CD4-positive, alpha-beta T cell treated with Interleukin-6 for 4 hours (primary cell): ENCODE measurements around the gene MKNK2.

ENCODE experiments used
- DNase-seq: peaks from one replicate; pipeline ENCODE4 v3.0.0-alpha.2; 2020; ENCODE audit warnings: mixed read lengths

The MKNK2 gene

DNA sequence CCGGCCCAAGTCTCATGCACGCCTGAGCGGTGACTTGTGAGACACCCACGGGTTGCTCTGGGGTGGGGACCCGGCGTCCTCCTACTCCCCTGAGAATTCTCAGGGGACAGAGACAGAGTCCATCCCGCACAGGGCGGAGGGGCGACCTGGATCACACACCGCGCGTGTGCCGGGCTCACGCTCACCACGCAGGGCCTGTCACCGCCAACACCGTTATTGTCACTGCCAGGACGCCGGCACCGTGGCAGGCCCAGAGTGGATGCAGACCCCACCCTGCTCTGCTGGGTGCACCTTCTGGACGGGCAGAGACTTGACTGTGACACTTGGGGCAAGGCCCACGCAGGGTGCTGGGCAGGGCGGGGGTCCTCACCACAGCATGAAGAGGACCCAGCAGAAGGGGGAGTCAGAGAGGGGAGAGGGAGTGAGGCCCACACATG is 28.8 kb upstream of the MKNK2 start:
- DNase-seq: no peak

- DNase-seq: no peak
These were observed 28.2 kb upstream of the MKNK2 start for GRCh38 chr19:2079076-2079864.

DNA sequence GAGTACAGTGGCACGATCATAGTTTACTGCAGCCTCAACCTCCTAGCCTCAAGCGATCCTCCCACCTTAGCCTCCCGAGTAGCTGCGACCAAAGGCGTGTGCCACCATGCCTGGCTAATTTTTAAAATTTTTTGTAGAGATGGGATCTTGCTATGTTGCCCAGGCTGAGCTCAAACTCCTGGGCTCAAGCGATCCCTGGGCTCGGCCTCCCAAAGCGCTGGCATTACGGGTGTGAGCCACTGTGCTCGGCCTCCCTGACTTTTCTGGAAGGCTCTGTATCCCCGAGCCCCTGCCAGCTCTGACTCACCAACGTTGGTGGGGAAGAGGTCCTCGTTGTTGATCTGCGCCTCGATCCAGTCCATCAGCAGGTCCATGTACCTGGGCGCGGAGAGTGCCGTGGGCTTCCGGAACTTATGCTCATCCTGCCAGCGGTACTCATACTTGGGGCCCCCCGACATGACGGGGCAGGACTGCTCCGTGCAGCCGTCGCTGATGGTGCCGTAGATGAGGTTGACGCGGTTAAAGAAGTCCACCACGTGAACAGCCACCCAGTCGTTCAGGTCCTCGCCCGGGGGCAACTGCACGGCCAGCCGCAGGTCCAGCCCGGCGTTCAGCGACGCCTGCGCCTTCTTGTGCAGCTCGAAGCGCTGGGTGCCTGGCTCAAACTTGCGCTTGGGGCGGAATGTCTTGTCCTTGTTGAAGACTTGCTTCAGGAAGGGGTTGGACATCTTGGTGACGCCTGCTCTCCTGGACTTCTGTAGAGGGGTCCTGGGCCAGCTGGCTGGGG is 27.0 kb upstream of the MKNK2 start:
- no peak for DNase-seq

GRCh38 chr19:2077398-2077797 is 26.4 kb upstream of the MKNK2 start:
- DNase-seq: no peak

DNA sequence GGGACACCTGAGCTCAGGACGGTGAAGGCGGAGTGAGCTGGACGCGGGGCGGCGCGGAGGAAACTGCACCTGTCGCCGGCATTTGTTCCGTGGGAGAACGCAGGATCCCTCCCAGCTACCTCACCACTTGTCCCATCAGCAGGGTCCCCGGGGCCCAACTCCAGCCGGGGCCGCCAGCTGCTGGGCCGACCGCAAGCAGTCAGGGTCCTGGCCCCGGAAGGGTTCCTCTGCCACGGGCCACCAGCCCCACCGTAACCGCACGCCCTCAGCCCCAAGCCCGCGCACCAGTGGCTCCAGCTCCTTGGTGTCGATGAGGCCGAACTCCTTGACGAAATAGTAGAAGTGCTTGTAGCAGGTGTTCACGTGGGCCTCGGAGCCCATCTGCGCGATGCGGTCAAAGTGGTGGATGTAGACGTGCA is 25.5 kb upstream of the MKNK2 start:
- no peak for DNase-seq

- DNase-seq: no peak
These were observed 21.9 kb upstream of the MKNK2 start for GRCh38 chr19:2072757-2073551.

- DNase-seq: no peak
These were observed 20.1 kb upstream of the MKNK2 start for GRCh38 chr19:2070986-2071673.

DNA sequence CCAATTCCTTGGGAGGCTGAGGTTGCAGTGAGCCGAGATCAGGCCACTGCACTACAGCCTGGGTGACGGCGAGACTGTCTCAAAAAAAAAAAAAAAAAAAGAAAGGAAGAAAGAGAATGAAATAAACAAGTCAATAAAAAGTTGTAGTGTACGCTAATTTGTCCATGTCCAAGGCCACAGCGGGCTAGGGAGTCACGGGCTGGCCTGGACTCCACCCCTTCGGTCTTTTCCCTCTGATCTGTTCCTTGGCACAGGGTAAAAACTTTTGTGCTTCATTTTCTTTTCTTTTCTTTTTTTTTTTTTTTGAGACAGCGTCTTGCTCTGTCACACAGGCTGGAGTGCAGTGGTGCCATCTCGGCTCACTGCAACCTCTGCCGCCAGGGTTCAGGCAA is 19.4 kb upstream of the MKNK2 start:
- no peak for DNase-seq

DNA sequence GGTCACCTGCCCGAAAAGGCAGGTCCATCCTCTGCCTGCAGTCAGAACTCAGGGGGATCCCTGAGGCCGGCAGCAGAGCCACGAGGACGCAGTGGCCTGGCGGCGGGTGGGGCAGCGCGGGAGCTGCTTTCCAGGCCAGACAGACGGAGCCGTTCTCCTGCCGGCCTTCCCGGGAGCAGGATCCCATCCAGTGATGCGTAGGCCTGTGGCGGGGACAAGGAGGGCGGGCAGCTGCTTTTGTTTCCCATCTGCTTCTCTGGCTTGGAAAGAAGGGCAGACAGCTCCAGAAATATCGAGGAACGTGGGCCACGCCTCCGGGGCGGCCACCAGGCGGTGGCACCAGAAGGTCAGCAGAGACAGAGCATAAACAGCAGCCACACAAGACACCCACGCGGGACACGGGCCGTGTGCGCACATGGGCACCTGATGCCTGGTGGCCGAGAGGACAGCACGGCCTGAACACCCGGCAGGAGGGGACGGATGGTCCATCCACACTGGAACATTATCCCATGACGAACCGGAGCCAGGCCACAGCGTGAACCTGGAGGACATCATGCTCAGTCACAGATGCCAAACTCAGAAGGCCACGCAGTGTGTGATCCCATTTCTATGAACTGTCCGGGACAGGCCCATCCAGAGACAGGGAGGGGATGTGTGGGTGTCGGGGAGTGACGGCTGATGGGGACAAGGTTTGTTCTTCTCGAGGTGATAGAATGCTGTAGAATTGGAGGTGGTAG is 13.9 kb upstream of the MKNK2 start:
- DNase-seq: no peak

- DNase-seq: no peak
These were observed 13.3 kb upstream of the MKNK2 start for GRCh38 chr19:2064395-2064787.

GRCh38 chr19:2063824-2064223 is 12.8 kb upstream of the MKNK2 start:
- DNase-seq: no peak

- no peak for DNase-seq
These were observed 11.7 kb upstream of the MKNK2 start for GRCh38 chr19:2062770-2063169.

GRCh38 chr19:2062389-2062729 is 11.3 kb upstream of the MKNK2 start:
- no peak for DNase-seq

DNA sequence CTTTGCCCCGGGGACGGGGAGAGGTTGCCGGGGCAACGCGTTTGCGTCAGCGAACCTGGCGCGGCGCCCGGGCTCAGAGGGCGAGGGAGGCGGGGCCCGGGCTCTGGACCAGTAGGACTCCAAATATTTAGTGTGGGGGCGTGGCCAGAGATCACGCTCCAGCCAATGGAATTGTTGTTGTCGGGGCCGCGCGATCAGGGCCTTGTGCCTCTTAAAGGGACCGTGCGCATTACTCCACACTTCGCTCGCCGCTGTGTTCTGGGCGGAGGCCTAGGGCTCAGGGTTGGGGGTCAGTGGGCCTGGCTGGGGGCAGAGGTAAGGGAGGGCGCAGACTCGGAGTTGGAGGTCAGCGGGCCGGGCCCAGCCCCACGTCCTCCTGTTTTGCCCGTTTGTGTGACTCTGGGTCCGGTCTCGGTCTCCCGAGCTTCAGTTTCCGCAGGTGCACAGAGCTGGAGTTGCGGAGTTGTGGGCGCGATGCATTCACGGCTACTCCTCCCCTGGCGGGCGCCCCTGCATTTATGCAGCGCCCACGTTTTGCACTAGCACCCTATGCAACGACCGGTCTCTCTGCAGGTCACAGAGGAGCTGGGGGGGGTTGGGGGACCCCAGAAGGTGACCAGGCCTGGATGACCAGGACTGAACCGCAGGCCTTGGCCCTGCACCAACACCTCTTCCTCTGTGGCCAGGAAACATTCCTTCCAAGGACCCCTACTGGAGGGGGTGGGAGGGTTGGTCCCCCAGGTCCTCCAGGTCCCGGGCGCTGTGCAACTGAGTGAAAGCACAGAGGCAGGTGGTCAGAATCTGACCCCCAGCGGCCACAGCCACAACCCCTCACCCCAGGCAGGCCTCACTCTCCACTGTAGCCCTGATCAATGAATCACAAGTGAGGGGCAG is 10.7 kb upstream of the MKNK2 start:
- peak; percentile 100 for DNase-seq

DNA sequence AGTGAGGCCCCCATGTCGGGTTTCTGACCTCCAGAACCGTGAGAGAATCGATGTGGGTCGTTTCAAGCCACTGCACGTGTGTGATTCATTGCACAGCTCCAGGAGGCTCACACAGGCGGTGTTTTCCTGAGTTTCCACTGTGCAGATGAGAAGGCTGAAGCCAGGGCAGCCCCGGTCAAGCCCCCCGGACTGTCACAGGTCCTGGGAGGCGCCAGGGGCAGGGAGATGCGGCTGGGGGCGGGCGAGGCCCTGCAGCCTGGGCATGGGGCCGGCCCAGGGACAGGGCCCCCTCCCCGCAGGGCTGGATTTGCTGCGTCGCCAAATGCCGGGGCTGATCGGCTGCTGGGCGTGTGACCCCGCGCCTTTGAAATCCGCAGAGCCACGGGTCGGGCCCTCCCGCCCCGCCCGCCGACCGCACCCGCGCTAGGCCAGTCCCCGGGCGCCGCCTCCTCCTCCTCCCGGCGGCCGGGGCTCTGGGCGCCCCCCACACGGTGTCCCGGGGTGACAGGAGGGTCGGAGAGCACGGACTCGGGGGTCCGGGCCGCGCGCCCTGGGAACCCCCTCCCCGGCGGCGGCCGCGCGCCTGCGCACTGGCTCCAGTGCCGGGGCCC is 9.9 kb upstream of the MKNK2 start:
- no peak for DNase-seq

- no peak for DNase-seq
These were observed 8.6 kb upstream of the MKNK2 start for GRCh38 chr19:2059422-2060201.

GRCh38 chr19:2058570-2059421 is 7.8 kb upstream of the MKNK2 start:
- DNase-seq: no peak
